C4-2B (cell line): ENCODE data around the gene ZFC3H1.

Experiments used
- ZFX ChIP-seq: fragments of 450-650 bp; IDR thresholded peaks from 2 replicates; pipeline ENCODE4 v1.6.1; 2017
- TF ChIP-seq, protein P1 (sequence below): fragments of 450-650 bp; conservative IDR thresholded peaks from 2 replicates; pipeline ENCODE4 v1.5.1; 2017; ENCODE audit warnings: mild to moderate bottlenecking

DNA sequence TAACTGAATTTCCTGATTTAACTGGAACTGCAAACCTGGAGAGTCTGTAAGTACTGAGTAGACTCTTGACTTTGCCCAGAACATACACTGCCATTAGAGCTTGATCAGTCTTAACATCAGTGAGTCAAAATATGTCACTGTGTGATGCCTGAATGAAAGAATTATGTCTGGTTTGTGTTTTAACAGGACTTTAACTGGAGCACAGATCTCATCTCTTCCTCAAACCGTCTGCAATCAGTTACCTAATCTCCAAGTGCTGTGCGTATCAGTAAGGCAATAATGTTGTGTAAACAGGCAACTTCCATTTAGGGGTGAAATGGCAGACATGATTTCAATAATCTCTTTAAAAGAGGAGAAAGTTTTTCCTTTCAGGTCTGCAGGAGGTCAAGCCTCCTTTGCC is 97.0 kb downstream of the ZFC3H1 start:
- no peak for TF ChIP-seq ZFX
- TF ChIP-seq, protein P1, sequence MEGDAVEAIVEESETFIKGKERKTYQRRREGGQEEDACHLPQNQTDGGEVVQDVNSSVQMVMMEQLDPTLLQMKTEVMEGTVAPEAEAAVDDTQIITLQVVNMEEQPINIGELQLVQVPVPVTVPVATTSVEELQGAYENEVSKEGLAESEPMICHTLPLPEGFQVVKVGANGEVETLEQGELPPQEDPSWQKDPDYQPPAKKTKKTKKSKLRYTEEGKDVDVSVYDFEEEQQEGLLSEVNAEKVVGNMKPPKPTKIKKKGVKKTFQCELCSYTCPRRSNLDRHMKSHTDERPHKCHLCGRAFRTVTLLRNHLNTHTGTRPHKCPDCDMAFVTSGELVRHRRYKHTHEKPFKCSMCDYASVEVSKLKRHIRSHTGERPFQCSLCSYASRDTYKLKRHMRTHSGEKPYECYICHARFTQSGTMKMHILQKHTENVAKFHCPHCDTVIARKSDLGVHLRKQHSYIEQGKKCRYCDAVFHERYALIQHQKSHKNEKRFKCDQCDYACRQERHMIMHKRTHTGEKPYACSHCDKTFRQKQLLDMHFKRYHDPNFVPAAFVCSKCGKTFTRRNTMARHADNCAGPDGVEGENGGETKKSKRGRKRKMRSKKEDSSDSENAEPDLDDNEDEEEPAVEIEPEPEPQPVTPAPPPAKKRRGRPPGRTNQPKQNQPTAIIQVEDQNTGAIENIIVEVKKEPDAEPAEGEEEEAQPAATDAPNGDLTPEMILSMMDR, result no peak
